Lower leg skin (tissue), 4 donors: ENCODE results near the gene MYO3B. TPM values are rescaled to one million over a fixed set of nuclear protein-coding genes. Genes with fewer than 3 reads are reported as not detected.

Experiments
- DNase-seq, 2 donors: peaks; one replicate each; pipeline ENCODE4 v3.0.0-alpha.2; 2019; ENCODE audit warnings: low spot score in 2 of 2
- H3K4me3 ChIP-seq: fragments of 200-600 bp; sonication (generic); 2 replicates; pipeline ENCODE4 v1.5.1; 2017; ENCODE audit warnings: mild to moderate bottlenecking, low read depth; ENCODE audit not compliant: poor library complexity, severe bottlenecking
- CTCF ChIP-seq, 3 donors: fragments of 450-650 bp; IDR thresholded peaks; one replicate each; pipeline ENCODE4 v1.5.1; 2016; ENCODE audit warnings: antibody characterized with exemption in 3 of 3, mild to moderate bottlenecking in 3 of 3, moderate library complexity in 2 of 3
- POLR2A ChIP-seq, 2 donors: fragments of 450-650 bp; IDR thresholded peaks; one replicate each; pipeline ENCODE4 v1.6.1; 2016 to 2017; ENCODE audit warnings: antibody characterized with exemption in 2 of 2, mild to moderate bottlenecking in 1 of 2, moderate library complexity in 1 of 2
- WGBS, 2 donors: methylation state at CpG; one replicate each; pipeline ENCODE4 v1.1.5; 2018; 5-methylcytosine and 5-hydroxymethylcytosine counted together
- intact Hi-C: fragments of 100-400 bp; cut with DNase I; formaldehyde crosslinking; loops from one replicate; pipeline ENCODE4 v1.15.0; 2023; ENCODE audit warnings: low total_unique reads
- total RNA-seq, 4 donors: library from RNA; depleted of rRNA; stranded (reverse); fragments of >200 nt; gene quantifications; one replicate each; pipeline ENCODE4 v1.1.0, GENCODE V29; 2016

The MYO3B gene
- total RNA-seq, 4 donors from 2014 or later: 0.17 to 0.81 (median 0.66) TPM

- WGBS, 2 donors: 51 to 54% methylated on average over 12 of the region's 12 CpGs
- no peak for DNase-seq
- intact Hi-C loops: no loop called here
These were observed 58.1 kb downstream of the MYO3B start for GRCh38 chr2:170235860-170236679.

GRCh38 chr2:170236680-170237047 is 58.7 kb downstream of the MYO3B start:
- intact Hi-C loops: no loop called here
- no peak for DNase-seq
- H3K4me3 ChIP-seq: no peak overlapping the region
- 78 to 84% methylated on average over 2 of the region's 2 CpGs for WGBS, 2 donors
- TF ChIP-seq POLR2A (IDR thresholded peaks at IDR 0.05) (no peak), CTCF (IDR thresholded peaks at IDR 0.05) (no peak)

More at GRCh38 chr2:170235860-170236679, 58.1 kb downstream of the MYO3B start:
- no peak overlapping the region for H3K4me3 ChIP-seq
- no peak for TF ChIP-seq POLR2A (IDR thresholded peaks at IDR 0.05)
- no peak for TF ChIP-seq CTCF (IDR thresholded peaks at IDR 0.05)

DNA sequence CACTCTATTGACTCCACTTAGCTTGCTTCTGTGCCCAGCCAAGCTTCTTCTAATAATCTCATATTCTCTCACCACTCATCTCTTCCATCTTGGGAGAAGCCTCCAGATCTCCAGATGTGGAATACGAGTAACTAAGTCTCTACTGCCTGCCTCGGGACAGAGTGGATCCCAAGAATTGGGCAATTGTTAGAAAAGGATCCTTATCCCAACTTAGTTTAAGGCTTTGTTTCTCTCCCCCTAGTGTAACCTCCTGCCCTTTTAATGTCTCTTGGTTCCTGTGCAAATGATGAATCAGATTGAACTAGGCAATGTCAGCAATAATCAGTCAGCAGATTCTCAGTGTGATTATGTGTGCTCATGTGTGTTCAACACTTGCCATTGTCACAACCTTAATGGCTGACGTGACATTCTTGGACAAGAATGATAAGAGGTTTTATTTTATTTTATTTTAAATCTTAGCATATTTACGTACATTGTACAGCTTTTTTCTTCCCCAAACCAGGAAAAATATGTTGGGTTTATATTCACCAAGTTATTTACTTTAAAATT is 59.7 kb downstream of the MYO3B start:
- intact Hi-C loops: no loop called here

DNA sequence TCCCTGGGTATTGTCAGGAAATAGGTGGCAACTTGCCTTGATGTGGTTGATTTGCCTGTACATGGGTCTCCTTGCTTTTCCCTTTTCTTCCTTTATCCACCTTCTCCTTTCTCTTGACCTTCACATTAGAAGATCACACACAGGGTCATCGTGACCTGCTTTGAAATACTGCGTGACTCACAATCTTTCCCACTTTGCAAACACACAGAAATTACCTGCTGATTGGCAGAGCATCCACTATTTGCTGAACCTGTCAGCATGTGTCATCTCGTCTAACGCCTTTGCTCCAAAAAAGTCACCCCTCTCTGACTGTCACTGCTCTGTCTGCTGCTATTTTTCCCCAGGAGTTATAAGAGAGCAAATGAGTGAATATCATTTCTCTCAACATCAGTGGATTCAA is 60.8 kb downstream of the MYO3B start:
- H3K4me3 ChIP-seq: no peak overlapping the region
- 78 to 86% methylated on average over 4 of the region's 4 CpGs for WGBS, 2 donors
- DNase-seq: no peak
- intact Hi-C loops: no loop called here
- TF ChIP-seq CTCF (IDR thresholded peaks at IDR 0.05): no peak
- no peak for TF ChIP-seq POLR2A (IDR thresholded peaks at IDR 0.05)

More for the DNA sequence above, 59.7 kb downstream of the MYO3B start:
- WGBS, 2 donors: 75 to 81% methylated on average over 4 of the region's 4 CpGs
- DNase-seq: no peak
- no peak overlapping the region for H3K4me3 ChIP-seq
- TF ChIP-seq POLR2A (IDR thresholded peaks at IDR 0.05): no peak
- no peak for TF ChIP-seq CTCF (IDR thresholded peaks at IDR 0.05)

- 68 to 69% methylated on average over 2 of the region's 2 CpGs for WGBS, 2 donors
- H3K4me3 ChIP-seq: no peak overlapping the region
- intact Hi-C loops: no loop called here
- no peak for DNase-seq
- no peak for TF ChIP-seq CTCF (IDR thresholded peaks at IDR 0.05)
- TF ChIP-seq POLR2A (IDR thresholded peaks at IDR 0.05): no peak
These were observed 62.7 kb downstream of the MYO3B start for GRCh38 chr2:170240629-170241028.
